OCI-M2 (cell line): ENCODE data around the gene OR2F2.

Experiments
- DNase-seq: peaks from one replicate; lab custom pipeline; 2025; ENCODE audit not compliant: unreplicated experiment; lab: John Stamatoyannopoulos, UW

Gene OR2F2

GRCh38 chr7:143975617-143976016 lies 40.6 kb downstream of the OR2F2 start:
- no peak for DNase-seq

GRCh38 chr7:143978585-143978984 lies 43.6 kb downstream of the OR2F2 start:
- no peak for DNase-seq

GRCh38 chr7:143979359-143979758 lies 44.3 kb downstream of the OR2F2 start:
- DNase-seq, result no peak

- DNase-seq, result no peak
These were observed 45.0 kb downstream of the OR2F2 start for GRCh38 chr7:143979998-143980397.

GRCh38 chr7:143980746-143981510 lies 45.9 kb downstream of the OR2F2 start:
- no peak for DNase-seq

- DNase-seq, result no peak
These were observed 48.9 kb downstream of the OR2F2 start for GRCh38 chr7:143983960-143984359.
